ENCODE measurements around the gene NPIPB2. TPM values are rescaled to one million over a fixed set of nuclear protein-coding genes. Genes with fewer than 3 reads are reported as not detected.

Gene NPIPB2
- total RNA-seq, 1 donor, result 4.7 TPM

GRCh38 chr16:11913425-11914079 is 28.3 kb downstream of the NPIPB2 start:
- Histone ChIP-seq H3K4me1 (ENCODE audit: insufficient read depth, low read length) (peaks cover 45% of the 10 kb centered on the region), H3K36me3 (ENCODE audit: insufficient read depth, low read length) (no peaks in the 10 kb centered on the region), H3K4me2 (ENCODE audit: insufficient read depth, low read length) (peak overlapping the region; percentile 98), H2AFZ (ENCODE audit: low read length) (no peak overlapping the region), H3K79me2 (ENCODE audit: insufficient read depth, low read length) (peaks cover 68% of the 10 kb centered on the region), H3K27ac (ENCODE audit: low read depth, low read length) (peak overlapping the region; percentile 77), H3K27me3 (ENCODE audit: insufficient read depth, low read length) (no peaks in the 10 kb centered on the region), H3K9me3 (ENCODE audit: low read depth, low read length) (no peaks in the 10 kb centered on the region), H4K20me1 (ENCODE audit: insufficient read depth, low read length) (peaks cover 45% of the 10 kb centered on the region), H3K4me3 (ENCODE audit: insufficient read depth, low read length) (peak overlapping the region; percentile 93)
- peak; percentile 57 for DNase-seq (ENCODE audit: insufficient read length, low spot score, missing footprints)
- no peak for TF ChIP-seq CTCF (IDR thresholded peaks at IDR 0.05; ENCODE audit: extremely low read depth, low read depth, low read length)

- Histone ChIP-seq H3K27ac (ENCODE audit: low read depth, low read length) (peak overlapping the region; percentile 63), H3K4me2 (ENCODE audit: insufficient read depth, low read length) (peak overlapping the region; percentile 55), H4K20me1 (ENCODE audit: insufficient read depth, low read length) (peaks cover 70% of the 10 kb centered on the region), H3K4me1 (ENCODE audit: insufficient read depth, low read length) (peaks cover 37% of the 10 kb centered on the region), H3K4me3 (ENCODE audit: insufficient read depth, low read length) (no peak overlapping the region), H3K27me3 (ENCODE audit: insufficient read depth, low read length) (no peaks in the 10 kb centered on the region), H2AFZ (ENCODE audit: low read length) (no peak overlapping the region), H3K9me3 (ENCODE audit: low read depth, low read length) (no peaks in the 10 kb centered on the region), H3K36me3 (ENCODE audit: insufficient read depth, low read length) (peaks cover 6% of the 10 kb centered on the region), H3K79me2 (ENCODE audit: insufficient read depth, low read length) (peaks cover 97% of the 10 kb centered on the region)
- TF ChIP-seq CTCF (IDR thresholded peaks at IDR 0.05; ENCODE audit: extremely low read depth, low read depth, low read length), result no peak
- DNase-seq (ENCODE audit: insufficient read length, low spot score, missing footprints), result peak; percentile 10
Measured at GRCh38 chr16:11909653-11910545, 31.9 kb downstream of the NPIPB2 start.

GRCh38 chr16:11907160-11907970 is 34.5 kb downstream of the NPIPB2 start:
- H3K4me3 ChIP-seq (ENCODE audit: insufficient read depth, low read length), result no peak overlapping the region
- H3K27ac ChIP-seq (ENCODE audit: low read depth, low read length), result no peak overlapping the region
- H4K20me1 ChIP-seq (ENCODE audit: insufficient read depth, low read length), result peaks cover 67% of the 10 kb centered on the region
- peak; percentile 14 for DNase-seq (ENCODE audit: insufficient read length, low spot score, missing footprints)
- no peaks in the 10 kb centered on the region for H3K27me3 ChIP-seq (ENCODE audit: insufficient read depth, low read length)
- no peak overlapping the region for H2AFZ ChIP-seq (ENCODE audit: low read length)
- peaks cover 96% of the 10 kb centered on the region for H3K79me2 ChIP-seq (ENCODE audit: insufficient read depth, low read length)
- TF ChIP-seq CTCF (IDR thresholded peaks at IDR 0.05; ENCODE audit: extremely low read depth, low read depth, low read length), result no peak
- no peaks in the 10 kb centered on the region for H3K9me3 ChIP-seq (ENCODE audit: low read depth, low read length)
- H3K4me2 ChIP-seq (ENCODE audit: insufficient read depth, low read length), result no peak overlapping the region
- H3K36me3 ChIP-seq (ENCODE audit: insufficient read depth, low read length), result peaks cover 12% of the 10 kb centered on the region
- peaks cover 28% of the 10 kb centered on the region for H3K4me1 ChIP-seq (ENCODE audit: insufficient read depth, low read length)

All from osteoblast (primary cell).